Measurements from ENCODE around the gene ART1.
"Not testable (repeated sequence)": the region's sequence is repeated elsewhere in the genome, so short reads cannot be mapped to it uniquely, and the experiment has no call there.

Gene ART1

GRCh38 chr11:3632070-3632660, 12.8 kb upstream of the ART1 start:
- no peak for DNase-seq

GRCh38 chr11:3635641-3636375, 9.1 kb upstream of the ART1 start:
- DNase-seq: no peak

GRCh38 chr11:3637201-3637600, 7.7 kb upstream of the ART1 start:
- DNase-seq: no peak

GRCh38 chr11:3638513-3638912, 6.4 kb upstream of the ART1 start:
- no peak for DNase-seq

GRCh38 chr11:3639841-3640240, 5.1 kb upstream of the ART1 start:
- DNase-seq: no peak

- no peak for DNase-seq
Observed at GRCh38 chr11:3641191-3641590, 3.7 kb upstream of the ART1 start.

GRCh38 chr11:3641701-3642070, 3.2 kb upstream of the ART1 start, which contains the start of gene ART5:
ART5 (minus strand) TSS chr11:3641992; CDS start chr11:3641862, 130 bp downstream.
- no peak for DNase-seq

GRCh38 chr11:3642071-3642951, 2.6 kb upstream of the ART1 start:
- DNase-seq: no peak

GRCh38 chr11:3643102-3643546, 1.8 kb upstream of the ART1 start:
- DNase-seq: not testable (repeated sequence)

GRCh38 chr11:3645552-3645951, 624 bp downstream of the ART1 start:
- no peak for DNase-seq

GRCh38 chr11:3648843-3649242, 3.9 kb downstream of the ART1 start:
- not testable (repeated sequence) for DNase-seq

GRCh38 chr11:3649374-3649773, 4.4 kb downstream of the ART1 start:
- not testable (repeated sequence) for DNase-seq

- DNase-seq: not testable (repeated sequence)
Observed at GRCh38 chr11:3652514-3652913, 7.6 kb downstream of the ART1 start.

- DNase-seq: no peak
Observed at GRCh38 chr11:3655547-3655946, 10.6 kb downstream of the ART1 start.

GRCh38 chr11:3657331-3657730, 12.4 kb downstream of the ART1 start:
- DNase-seq: not testable (repeated sequence)

GRCh38 chr11:3658252-3658651, 13.3 kb downstream of the ART1 start:
- DNase-seq: no peak

GRCh38 chr11:3659595-3660515, 14.9 kb downstream of the ART1 start:
- DNase-seq: no peak

- DNase-seq: no peak
Observed at GRCh38 chr11:3660960-3661359, 16.0 kb downstream of the ART1 start.

GRCh38 chr11:3662856-3663255, 17.9 kb downstream of the ART1 start:
- no peak for DNase-seq

GRCh38 chr11:3664032-3664630, 19.2 kb downstream of the ART1 start:
- no peak for DNase-seq

- DNase-seq: no peak
Observed at GRCh38 chr11:3665336-3666022, 20.6 kb downstream of the ART1 start.
